Activated gamma-delta T cell treated with Interleukin-2 at 50 U/mL for 16 hours (primary cell): ENCODE data around the gene UBE2Q2.

Source experiments
- DNase-seq: peaks from one replicate; pipeline ENCODE4 v3.0.0-alpha.2; 2020

Gene UBE2Q2

DNA sequence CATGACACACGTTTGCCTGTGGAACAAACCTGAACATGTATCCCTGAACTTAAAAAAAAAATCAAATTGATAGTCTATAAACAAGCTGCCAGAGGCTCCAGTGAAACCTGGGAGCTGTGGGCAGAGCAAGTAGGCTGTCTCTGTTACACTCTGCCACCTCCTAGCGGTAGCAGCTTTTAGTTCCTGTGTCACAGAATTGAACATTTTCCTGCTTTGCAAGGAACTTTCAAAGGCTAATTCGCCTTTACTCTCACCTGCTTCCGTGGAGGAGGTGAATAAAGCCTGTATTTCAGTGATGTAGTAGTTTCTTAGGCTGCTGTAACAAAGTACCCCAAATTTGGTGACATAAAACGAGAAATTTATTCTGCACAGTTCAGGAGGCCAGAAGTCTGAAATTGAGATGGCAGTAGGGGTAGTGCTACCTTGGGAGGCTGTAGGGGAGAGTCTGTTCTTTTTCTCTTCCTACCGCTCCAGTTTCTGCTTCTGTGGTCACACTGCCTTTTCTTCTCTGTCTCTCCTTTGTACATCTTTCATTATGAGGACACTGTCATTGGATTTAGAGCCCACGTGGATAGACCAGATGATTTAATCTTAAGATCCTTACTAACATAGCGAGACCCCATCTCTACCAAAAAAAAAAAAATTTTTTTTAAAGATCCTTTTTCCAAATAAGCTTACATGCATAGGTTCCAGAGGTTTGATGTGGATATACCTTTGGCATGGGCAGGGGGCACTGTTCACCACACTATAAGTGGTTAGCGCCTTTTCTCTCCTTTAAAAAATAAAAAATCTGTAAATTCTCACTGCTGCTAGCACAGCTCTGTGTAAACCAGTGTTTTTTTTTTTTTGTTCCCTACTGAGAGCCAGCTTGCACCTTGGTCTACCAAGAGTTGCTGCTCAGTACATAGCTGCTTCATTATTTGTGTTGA, 85.7 kb downstream of the UBE2Q2 start:
- DNase-seq = no peak

DNA sequence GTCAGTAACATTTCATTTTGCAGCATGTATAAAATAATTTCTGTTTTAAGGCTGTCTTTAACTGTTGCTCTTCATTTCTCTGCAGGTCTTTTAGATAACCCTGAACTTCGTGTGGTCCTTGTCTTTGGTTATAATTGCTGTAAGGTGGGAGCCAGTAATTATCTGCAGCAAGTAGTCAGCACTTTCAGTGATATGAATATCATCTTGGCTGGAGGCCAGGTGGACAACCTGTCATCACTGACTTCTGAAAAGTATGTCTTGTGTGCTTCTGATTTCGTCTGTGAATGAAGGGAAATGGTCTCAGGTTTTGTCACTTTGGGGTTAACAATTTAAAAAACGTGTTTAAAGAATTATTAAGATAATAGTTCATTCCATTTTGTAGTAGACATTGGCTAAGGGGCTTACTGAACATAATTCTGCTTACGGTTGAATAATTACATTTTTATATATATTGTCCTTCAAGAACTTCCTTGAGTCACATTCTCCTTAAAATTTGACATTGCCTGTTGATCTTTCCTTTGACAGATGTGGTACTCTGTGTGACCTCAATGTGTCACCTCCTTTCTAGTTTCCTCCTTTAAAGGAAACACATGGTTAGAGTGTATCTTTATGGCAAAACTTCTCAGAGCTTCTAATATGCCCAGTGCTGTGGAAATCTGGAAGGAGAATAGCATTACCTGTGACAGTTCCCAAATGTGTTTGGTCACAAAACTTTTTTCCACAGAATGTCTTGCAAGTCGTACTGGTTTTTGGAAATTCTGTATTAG, 86.7 kb downstream of the UBE2Q2 start:
- no peak for DNase-seq

DNA sequence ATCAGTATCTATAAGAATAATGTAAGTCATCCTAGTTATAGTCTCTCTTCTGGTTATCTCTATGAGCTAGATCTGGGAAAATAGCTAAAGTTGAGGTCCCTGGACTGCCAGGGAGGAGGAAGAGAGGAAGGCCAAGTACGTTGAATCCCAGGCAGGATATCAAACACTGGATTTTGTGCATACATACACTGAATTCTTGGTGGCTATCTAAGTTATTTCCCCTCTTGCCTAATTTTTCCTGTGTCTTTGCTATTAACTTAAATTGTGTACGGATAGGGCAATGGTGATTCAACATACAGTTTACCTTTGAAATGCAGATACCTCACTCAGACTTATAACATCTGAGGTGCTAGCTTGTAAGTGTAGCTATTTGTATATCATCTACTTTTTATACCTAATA, 87.6 kb downstream of the UBE2Q2 start:
- no peak for DNase-seq

DNA sequence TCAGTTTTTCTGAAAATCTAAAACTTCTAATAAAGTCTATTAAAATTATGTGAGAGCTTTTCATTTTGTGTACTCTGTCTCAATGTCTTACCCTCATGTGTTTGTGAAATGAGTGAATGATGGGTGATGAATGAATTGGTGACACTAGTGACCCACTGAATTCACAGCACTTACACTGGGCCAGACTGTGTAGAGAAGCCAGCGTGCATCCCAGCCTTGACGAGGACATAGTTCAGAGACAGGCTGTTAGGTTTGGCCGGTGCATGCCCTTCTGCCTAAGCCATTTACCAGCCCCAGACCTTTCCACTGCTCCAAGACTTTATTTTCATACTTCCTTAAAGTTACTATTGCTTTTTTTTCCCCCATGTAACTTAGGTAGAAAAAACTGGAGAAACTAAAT, 99.2 kb downstream of the UBE2Q2 start:
- DNase-seq = no peak

DNA sequence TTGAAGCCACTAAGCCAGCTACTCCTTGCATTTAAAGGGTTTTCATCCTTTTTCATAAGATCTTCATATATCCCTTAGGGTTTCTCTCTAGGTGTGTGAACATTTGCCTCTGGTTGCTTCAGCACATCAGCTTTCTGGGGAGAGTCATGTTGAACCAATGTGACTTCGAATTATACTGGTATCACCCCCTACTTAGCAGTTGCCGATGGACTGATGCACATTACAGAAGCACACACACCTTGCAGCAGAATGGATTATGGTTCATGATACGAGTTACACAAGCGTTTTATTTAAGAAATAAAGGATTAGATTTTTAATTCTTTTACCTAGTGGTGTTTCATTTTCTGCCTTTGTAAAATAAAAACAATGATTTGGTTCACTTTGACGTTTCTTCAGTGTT, 100.0 kb downstream of the UBE2Q2 start:
- DNase-seq = no peak

DNA sequence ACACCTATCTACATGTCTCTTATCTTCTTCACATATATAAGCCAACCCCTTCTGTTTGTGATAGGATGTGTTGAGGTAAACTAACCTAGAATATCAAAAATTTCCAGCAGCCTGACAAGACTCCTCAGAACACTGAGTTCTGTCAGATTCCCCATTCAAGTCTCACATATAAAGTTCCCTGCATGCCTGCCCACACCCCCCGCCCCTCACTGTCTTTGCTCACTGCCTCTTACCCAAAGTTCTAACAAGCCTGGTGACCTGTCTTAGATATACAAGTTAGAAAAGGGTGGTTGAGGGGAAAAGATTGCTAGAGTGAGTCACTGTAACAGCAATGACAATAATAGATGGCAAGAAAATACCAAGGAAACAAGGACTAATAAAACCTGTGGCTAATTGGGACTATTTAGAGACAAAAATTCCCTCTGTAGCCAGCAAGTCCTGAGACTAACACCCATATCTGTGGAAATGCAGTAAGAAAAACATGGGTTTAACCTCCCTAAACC, 100.5 kb downstream of the UBE2Q2 start:
- no peak for DNase-seq

DNA sequence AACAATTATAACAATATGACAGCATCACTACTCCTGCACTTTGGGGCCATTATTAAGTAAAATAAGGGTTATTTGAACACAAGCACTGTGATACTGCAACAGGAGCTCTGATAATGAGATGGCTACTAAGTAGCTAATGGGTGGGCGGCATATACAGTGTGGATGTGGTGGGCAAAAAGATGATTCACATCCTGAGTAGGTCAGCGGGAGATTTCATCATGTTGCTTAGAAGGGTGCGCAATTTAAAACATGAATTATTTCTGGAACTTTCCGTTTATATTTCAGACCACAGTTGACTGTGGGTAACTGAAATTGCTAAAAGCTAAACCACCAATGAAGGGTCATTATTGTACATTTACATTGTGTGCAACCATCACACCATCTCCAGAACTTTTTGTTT, 102.7 kb downstream of the UBE2Q2 start:
- no peak for DNase-seq

DNA sequence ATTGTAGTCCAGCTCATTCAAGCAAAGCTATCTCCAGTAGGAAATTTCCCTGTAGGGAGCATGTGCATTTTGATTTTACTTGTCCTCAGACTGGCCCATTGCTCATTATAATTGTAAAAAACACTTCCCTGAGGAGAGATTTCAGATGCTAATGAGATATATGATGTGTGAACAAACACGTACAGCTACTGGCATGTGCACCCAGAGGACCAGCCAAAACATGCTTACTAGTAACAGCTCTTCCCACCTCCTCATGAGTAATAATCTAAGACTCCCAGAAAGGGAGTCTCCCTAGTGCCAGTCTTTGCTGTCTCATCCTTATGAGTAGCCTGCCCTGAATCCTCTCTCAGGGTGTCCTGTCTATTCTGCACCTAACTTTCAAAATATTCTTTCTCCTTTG, 103.8 kb downstream of the UBE2Q2 start:
- no peak for DNase-seq

DNA sequence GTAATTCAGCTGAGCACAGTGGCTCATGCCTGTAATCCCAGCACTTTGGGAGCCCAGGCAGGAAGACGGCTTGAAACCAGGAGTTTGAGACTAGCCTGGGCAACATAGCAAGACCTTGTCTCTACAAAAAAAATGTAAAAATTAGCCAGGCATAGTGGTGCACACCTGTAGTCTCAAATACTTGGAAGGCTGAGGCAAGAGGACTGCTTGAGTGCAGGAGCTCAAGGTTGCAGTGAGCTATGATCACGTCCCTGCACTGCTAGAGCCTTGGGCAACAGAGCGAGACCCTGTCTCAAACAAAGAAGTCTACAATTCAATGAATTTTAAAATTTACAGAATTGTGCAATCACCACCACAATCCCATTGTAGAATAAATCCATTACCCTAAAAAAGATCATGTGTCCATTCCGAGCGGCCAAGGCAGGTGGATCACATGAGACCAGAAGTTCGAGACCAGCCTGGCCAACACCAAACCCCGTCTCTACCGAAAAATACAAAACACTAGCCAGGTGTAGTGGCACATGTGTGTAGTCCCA, 105.6 kb downstream of the UBE2Q2 start:
- DNase-seq = no peak
